HepG2 (cell line): ENCODE results near the gene FBXW12. TPM values are rescaled to one million over a fixed set of nuclear protein-coding genes. Genes with fewer than 3 reads are reported as not detected.

Experiments used
- CAMTA2 ChIP-seq: sonication (generic); formaldehyde crosslinking; IDR thresholded peaks from 2 replicates; pipeline ENCODE4 v1.4.0; 2020; ENCODE audit warnings: mild to moderate bottlenecking, missing genetic modification reagents, borderline replicate concordance
- ELF3 ChIP-seq: IDR thresholded peaks from 2 replicates; pipeline ENCODE4 v1.6.1; 2016; ENCODE audit warnings: missing genetic modification reagents, missing compliant biosample characterization
- HHEX ChIP-seq: IDR thresholded peaks from 2 replicates; pipeline ENCODE4 v1.6.1; 2016; ENCODE audit warnings: control low read depth
- HOXD1 ChIP-seq: sonication (generic); formaldehyde crosslinking; IDR thresholded peaks from 2 replicates; pipeline ENCODE4 v1.5.0; 2020; ENCODE audit warnings: missing genetic modification reagents
- KDM5B ChIP-seq: sonication (generic); formaldehyde crosslinking; IDR thresholded peaks from 2 replicates; pipeline ENCODE4 v1.4.0; 2020; ENCODE audit warnings: missing genetic modification reagents, mild to moderate bottlenecking, borderline replicate concordance
- MATR3 ChIP-seq: sonication (generic); formaldehyde crosslinking; IDR thresholded peaks from 2 replicates; pipeline ENCODE4 v1.4.0; 2020; ENCODE audit warnings: missing genetic modification reagents
- MIER3 ChIP-seq: IDR thresholded peaks from 2 replicates; pipeline ENCODE4 v1.6.1; 2016; ENCODE audit warnings: missing compliant biosample characterization, borderline replicate concordance
- RBM22 ChIP-seq: fragments of 200-400 bp; formaldehyde crosslinking; optimal IDR thresholded peaks from 2 replicates; pipeline ENCODE3; 2017; ENCODE audit warnings: mild to moderate bottlenecking, low read length, moderate library complexity
- REXO4 ChIP-seq: sonication (generic); formaldehyde crosslinking; IDR thresholded peaks from 2 replicates; pipeline ENCODE4 v1.8.0; 2022; ENCODE audit warnings: missing genetic modification reagents, mild to moderate bottlenecking, borderline replicate concordance
- SAFB2 ChIP-seq: sonication (generic); formaldehyde crosslinking; IDR thresholded peaks from 2 replicates; pipeline ENCODE4 v1.5.1; 2020; ENCODE audit warnings: missing genetic modification reagents, low read depth, mild to moderate bottlenecking, borderline replicate concordance
- TAF15 ChIP-seq: fragments of 200-400 bp; formaldehyde crosslinking; IDR thresholded peaks from one replicate; pipeline ENCODE4 v1.6.1; 2018; ENCODE audit warnings: mild to moderate bottlenecking, low read depth, low read length; ENCODE audit not compliant: poor library complexity, severe bottlenecking
- ZBTB3 ChIP-seq: sonication (generic); formaldehyde crosslinking; IDR thresholded peaks from 2 replicates; pipeline ENCODE4 v1.4.0; 2020; ENCODE audit warnings: low read depth, mild to moderate bottlenecking, moderate library complexity, missing genetic modification reagents, borderline replicate concordance
- ZBTB38 ChIP-seq: sonication (generic); formaldehyde crosslinking; IDR thresholded peaks from 2 replicates; pipeline ENCODE4 v1.5.1; 2020; ENCODE audit warnings: mild to moderate bottlenecking, missing genetic modification reagents
- ZC3H13 ChIP-seq: sonication (generic); formaldehyde crosslinking; IDR thresholded peaks from 2 replicates; pipeline ENCODE4 v1.8.1; 2023; ENCODE audit warnings: mild to moderate bottlenecking, missing genetic modification reagents, moderate library complexity
- ZNF12 ChIP-seq: sonication (generic); formaldehyde crosslinking; IDR thresholded peaks from 2 replicates; pipeline ENCODE4 v1.5.0; 2020; ENCODE audit warnings: missing genetic modification reagents
- ZNF230 ChIP-seq: sonication (generic); formaldehyde crosslinking; IDR thresholded peaks from 2 replicates; pipeline ENCODE4 v1.4.0; 2020; ENCODE audit warnings: mild to moderate bottlenecking, missing genetic modification reagents
- ZNF547 ChIP-seq: sonication (generic); formaldehyde crosslinking; IDR thresholded peaks from 2 replicates; pipeline ENCODE4 v1.5.1; 2020; ENCODE audit warnings: mild to moderate bottlenecking, missing genetic modification reagents
- ZNF550 ChIP-seq: sonication (generic); formaldehyde crosslinking; IDR thresholded peaks from 2 replicates; pipeline ENCODE4 v1.4.0; 2020; ENCODE audit warnings: mild to moderate bottlenecking, missing genetic modification reagents, borderline replicate concordance
- ZNF75D ChIP-seq: sonication (generic); formaldehyde crosslinking; IDR thresholded peaks from 2 replicates; pipeline ENCODE4 v1.8.1; 2023; ENCODE audit warnings: missing genetic modification reagents, mild to moderate bottlenecking, borderline replicate concordance
- ZNF891 ChIP-seq: sonication (generic); formaldehyde crosslinking; IDR thresholded peaks from 2 replicates; pipeline ENCODE4 v1.5.0; 2020; ENCODE audit warnings: mild to moderate bottlenecking, missing genetic modification reagents
- polyA plus RNA-seq, 8 experiments: library from polyadenylated mRNA; depleted of rRNA in 3 of 8; stranded (reverse) in 7 of 8; unstranded in 1 of 8; fragments of >200 nt; fragmentation: Illumina TruSeq in 4 of 8; extraction: Trizol in 4 of 8; gene quantifications; 2 replicates each; pipeline versions ENCODE4 v1.2.1 to v1.2.3, GENCODE V29; 2011 to 2016; ENCODE audit warnings: low read depth in 4 of 8, missing spikeins in 1 of 8, mixed read lengths in 1 of 8; ENCODE audit not compliant: insufficient read depth in 1 of 8
- total RNA-seq, 5 experiments: library from RNA; depleted of rRNA; stranded (reverse); fragments of >200 nt; fragmentation: Illumina TruSeq; extraction: Trizol; gene quantifications; 2 replicates each; pipeline ENCODE4 v1.2.3, GENCODE V29; 2016; ENCODE audit warnings: low read depth in 1 of 5
- TF ChIP-seq, protein P1 (sequence below): sonication (generic); formaldehyde crosslinking; IDR thresholded peaks from 2 replicates; pipeline ENCODE4 v1.5.0; 2020; ENCODE audit warnings: missing genetic modification reagents, mild to moderate bottlenecking, borderline replicate concordance
- TF ChIP-seq, protein P2 (sequence below): sonication (generic); formaldehyde crosslinking; IDR thresholded peaks from 2 replicates; pipeline ENCODE4 v1.4.0; 2020; ENCODE audit warnings: missing genetic modification reagents
- TF ChIP-seq, protein P3 (sequence below): sonication (generic); formaldehyde crosslinking; IDR thresholded peaks from 2 replicates; pipeline ENCODE4 v1.4.0; 2020; ENCODE audit warnings: missing genetic modification reagents
- TF ChIP-seq, protein P4 (sequence below): sonication (generic); formaldehyde crosslinking; IDR thresholded peaks from 2 replicates; pipeline ENCODE4 v1.4.0; 2020; ENCODE audit warnings: low read depth, mild to moderate bottlenecking, missing genetic modification reagents
- TF ChIP-seq, protein P5 (sequence below): sonication (generic); formaldehyde crosslinking; IDR thresholded peaks from 2 replicates; pipeline ENCODE4 v1.4.0; 2020; ENCODE audit warnings: missing genetic modification reagents

FBXW12 gene
- total and polyA plus RNA-seq, 2 of the 13 experiments (the other 11 are each of a cell fraction or from before 2014, with no cell fraction given): not detected

DNA sequence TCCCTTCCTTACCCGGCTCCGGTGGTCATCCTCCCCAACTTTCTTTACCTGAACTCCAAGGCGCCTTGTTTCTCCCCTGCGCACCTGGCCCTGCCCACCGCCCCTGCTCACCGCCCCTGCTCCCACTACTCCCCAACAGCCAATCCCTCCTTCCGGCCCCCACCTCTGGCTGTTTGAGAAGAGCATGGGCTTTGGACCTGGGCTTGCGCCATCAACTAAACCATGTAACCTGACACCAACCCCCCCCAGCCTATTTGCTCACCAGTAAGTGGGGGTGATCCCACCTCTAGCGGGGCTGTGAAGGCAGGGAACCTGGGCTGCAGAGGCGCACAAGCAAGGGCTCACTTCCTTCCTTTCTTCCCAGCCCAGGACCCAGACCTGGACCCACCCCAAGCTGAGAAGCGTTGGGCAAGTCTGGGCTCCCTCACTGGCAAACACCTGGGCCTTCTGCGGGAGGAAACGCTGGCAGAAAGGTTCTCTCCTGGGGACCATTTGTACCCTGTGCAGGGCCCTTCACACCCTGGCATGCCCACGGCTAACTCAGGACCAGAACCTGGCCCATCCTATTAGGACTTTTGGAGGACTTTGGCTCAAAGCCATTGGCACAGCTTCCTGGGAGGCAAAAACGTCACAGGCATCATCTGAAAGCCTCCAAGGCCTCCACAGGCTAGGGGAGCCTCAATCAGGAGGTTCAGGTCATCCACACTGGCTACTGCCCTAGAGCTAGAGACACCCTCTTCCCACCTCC lies 58.1 kb downstream of the FBXW12 start, which contains the start of gene PLXNB1 (continued):
- TF ChIP-seq KDM5B (CRISPR knock-in tag) (peak; percentile 82; the same call in 1 of the 2 replicates), REXO4 (CRISPR knock-in tag) (no peak), HHEX (CRISPR knock-in tag) (peak; percentile 58; the same call in 1 of the 2 replicates), CAMTA2 (no peak), ZBTB3 (CRISPR knock-in tag) (peak; percentile 81; the same call in 1 of the 2 replicates), MATR3 (CRISPR knock-in tag) (no peak), ZNF230 (CRISPR knock-in tag) (peak; percentile 64; the same call in 1 of the 2 replicates), ZNF12 (CRISPR knock-in tag) (peak; percentile 57; the same call in 1 of the 2 replicates), ZNF547 (0 out of 2 replicates have a peak, but pooled peaks have one; percentile 58), TAF15 (no peak), HOXD1 (CRISPR knock-in tag) (peak; percentile 76; the same call in 1 of the 2 replicates), ZNF550 (no peak), MIER3 (CRISPR knock-in tag) (peak; percentile 92; the same call in 1 of the 2 replicates), ZNF891 (0 out of 2 replicates have a peak, but pooled peaks have one; percentile 19), ELF3 (CRISPR knock-in tag) (peak; percentile 87), SAFB2 (CRISPR knock-in tag) (peak; percentile 52; the same call in 1 of the 2 replicates), ZNF75D (CRISPR knock-in tag) (no peak), ZBTB38 (CRISPR knock-in tag) (no peak), ZC3H13 (CRISPR knock-in tag) (peak; percentile 96), RBM22 (no peak)
- TF ChIP-seq, protein P1, sequence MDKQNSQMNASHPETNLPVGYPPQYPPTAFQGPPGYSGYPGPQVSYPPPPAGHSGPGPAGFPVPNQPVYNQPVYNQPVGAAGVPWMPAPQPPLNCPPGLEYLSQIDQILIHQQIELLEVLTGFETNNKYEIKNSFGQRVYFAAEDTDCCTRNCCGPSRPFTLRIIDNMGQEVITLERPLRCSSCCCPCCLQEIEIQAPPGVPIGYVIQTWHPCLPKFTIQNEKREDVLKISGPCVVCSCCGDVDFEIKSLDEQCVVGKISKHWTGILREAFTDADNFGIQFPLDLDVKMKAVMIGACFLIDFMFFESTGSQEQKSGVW (CRISPR knock-in tag): no peak
- TF ChIP-seq, protein P2, sequence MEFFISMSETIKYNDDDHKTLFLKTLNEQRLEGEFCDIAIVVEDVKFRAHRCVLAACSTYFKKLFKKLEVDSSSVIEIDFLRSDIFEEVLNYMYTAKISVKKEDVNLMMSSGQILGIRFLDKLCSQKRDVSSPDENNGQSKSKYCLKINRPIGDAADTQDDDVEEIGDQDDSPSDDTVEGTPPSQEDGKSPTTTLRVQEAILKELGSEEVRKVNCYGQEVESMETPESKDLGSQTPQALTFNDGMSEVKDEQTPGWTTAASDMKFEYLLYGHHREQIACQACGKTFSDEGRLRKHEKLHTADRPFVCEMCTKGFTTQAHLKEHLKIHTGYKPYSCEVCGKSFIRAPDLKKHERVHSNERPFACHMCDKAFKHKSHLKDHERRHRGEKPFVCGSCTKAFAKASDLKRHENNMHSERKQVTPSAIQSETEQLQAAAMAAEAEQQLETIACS (CRISPR knock-in tag): no peak
- TF ChIP-seq, protein P3, sequence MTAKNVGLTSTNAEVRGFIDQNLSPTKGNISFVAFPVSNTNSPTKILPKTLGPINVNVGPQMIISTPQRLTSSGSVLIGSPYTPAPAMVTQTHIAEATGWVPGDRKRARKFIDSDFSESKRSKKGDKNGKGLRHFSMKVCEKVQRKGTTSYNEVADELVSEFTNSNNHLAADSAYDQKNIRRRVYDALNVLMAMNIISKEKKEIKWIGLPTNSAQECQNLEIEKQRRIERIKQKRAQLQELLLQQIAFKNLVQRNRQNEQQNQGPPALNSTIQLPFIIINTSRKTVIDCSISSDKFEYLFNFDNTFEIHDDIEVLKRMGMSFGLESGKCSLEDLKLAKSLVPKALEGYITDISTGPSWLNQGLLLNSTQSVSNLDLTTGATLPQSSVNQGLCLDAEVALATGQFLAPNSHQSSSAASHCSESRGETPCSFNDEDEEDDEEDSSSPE (CRISPR knock-in tag): peak; percentile 71
- TF ChIP-seq, protein P4, sequence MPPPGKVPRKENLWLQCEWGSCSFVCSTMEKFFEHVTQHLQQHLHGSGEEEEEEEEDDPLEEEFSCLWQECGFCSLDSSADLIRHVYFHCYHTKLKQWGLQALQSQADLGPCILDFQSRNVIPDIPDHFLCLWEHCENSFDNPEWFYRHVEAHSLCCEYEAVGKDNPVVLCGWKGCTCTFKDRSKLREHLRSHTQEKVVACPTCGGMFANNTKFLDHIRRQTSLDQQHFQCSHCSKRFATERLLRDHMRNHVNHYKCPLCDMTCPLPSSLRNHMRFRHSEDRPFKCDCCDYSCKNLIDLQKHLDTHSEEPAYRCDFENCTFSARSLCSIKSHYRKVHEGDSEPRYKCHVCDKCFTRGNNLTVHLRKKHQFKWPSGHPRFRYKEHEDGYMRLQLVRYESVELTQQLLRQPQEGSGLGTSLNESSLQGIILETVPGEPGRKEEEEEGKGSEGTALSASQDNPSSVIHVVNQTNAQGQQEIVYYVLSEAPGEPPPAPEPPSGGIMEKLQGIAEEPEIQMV (CRISPR knock-in tag): peak; percentile 92; the same call in 1 of the 2 replicates
- TF ChIP-seq, protein P5, sequence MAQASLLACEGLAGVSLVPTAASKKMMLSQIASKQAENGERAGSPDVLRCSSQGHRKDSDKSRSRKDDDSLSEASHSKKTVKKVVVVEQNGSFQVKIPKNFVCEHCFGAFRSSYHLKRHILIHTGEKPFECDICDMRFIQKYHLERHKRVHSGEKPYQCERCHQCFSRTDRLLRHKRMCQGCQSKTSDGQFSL (CRISPR knock-in tag): peak; percentile 99
